Activated CD8-positive, alpha-beta memory T cell treated with anti-CD3 and anti-CD28 coated beads, Interleukin-2, amount 50 U/mL, for 48 hours (primary cell): ENCODE data around the gene DPP6.

Experiments
- DNase-seq: peaks from one replicate; pipeline ENCODE4 v3.0.0-alpha.2; 2020

The DPP6 gene

DNA sequence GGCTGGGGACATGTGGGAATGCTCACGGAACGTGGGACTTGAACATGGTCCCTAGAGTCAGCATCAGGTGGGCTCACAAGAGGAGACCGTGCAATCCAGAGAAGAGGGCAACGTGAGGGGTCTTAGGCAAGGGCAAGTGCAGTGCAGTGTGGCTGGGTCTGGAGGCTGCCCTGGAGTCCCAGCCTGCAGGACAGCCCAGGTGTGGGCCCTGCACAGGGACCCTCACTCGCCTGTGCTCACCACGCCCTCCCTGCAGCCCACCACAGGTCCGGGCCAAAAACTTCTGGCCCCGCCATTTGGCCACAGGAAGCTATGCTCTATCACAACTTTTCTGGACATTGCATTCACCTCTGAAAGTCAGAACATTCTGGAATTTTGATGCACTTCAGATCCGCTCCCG, 817.2 kb downstream of the DPP6 start:
- DNase-seq, result no peak

DNA sequence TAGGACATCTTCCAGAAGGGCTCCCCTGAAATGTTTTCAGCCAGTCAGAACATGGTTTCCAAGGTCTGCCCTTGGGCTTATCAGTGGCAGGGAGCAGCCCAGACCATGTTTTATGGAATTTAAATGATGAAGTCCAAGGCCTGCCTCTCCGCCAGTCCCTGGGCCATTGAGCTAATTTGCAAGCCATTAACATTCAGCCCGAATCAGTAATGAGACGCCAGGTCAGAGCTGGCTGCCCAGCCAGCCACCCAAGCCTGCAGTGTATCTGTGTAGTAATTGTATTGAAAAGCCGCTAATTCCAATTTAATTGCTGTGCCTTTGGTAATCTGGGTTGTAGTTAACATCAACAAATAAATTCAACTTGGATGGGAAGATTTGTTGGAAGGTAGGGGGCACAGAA, 819.3 kb downstream of the DPP6 start:
- DNase-seq, result no peak

- DNase-seq, result no peak
Observed at GRCh38 chr7:154871928-154872750, 819.9 kb downstream of the DPP6 start.

GRCh38 chr7:154872811-154873499, 820.8 kb downstream of the DPP6 start:
- no peak for DNase-seq

DNA sequence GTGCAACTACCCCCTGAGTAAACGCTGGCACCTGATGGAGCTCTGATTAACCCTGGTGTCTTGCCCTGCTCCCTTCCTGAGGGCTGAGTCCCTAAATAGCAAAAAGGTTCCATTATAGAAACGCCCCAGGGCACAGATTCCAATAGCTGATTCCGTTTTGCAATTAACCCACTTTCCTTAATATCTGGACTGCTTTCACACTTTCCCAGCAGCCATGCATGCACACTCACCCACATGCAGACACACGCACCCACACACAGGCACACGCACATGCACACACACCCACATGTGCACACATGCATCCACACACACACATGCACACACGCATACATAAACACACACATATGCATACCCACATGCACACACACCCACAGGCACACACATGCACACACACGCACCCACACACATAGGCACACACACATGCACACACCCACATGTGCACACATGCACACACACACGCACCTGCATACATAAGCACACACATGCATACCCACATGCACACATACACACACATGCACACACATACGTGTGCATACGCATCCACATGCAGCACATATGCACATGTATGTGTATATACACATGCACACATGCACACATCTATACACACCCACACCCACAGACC, 821.4 kb downstream of the DPP6 start:
- no peak for DNase-seq

- no peak for DNase-seq
Observed at GRCh38 chr7:154874409-154875113, 822.4 kb downstream of the DPP6 start.

- no peak for DNase-seq
Observed at GRCh38 chr7:154875297-154875696, 823.1 kb downstream of the DPP6 start.

GRCh38 chr7:154876516-154876915, 824.3 kb downstream of the DPP6 start:
- no peak for DNase-seq

DNA sequence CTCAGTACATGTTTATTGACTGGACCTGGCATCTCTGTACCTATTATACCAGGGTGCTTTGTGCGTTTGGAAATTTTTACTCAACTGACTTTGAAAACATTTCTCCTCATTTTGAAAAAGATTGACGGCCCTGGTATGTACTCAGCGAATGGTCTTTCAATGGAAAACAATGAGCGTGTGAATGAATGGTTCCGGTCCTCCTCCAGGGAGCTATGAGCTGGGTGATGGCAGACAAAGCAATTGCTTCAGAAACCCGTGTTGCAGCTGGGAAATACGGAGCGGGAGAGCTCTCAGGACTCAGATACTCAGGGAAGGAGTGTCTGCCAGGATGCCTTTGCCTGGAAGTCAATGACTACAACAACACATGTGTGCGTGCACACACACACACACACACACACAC, 824.8 kb downstream of the DPP6 start:
- DNase-seq, result no peak

GRCh38 chr7:154879629-154880028, 827.4 kb downstream of the DPP6 start:
- DNase-seq, result no peak

- DNase-seq, result no peak
Observed at GRCh38 chr7:154880513-154880912, 828.3 kb downstream of the DPP6 start.

DNA sequence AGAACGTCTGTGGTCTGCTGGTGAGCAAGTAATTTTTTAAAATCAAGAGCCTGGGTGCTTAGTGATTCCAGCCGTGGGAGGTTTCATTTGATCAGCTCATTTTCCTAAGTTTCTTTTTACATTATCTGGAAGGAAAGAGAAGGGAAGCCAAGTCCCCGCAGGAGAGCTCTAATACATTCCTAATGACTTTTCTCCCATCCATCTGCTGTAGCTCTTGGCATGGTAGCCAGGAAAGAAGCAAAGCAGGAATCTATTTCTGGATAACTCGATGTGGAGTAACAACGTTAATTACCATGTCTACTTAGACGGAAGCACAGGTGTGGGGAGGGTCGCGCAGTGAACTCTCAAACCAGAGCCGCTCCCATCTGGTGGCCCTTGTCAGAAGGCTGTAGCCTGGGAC, 828.8 kb downstream of the DPP6 start:
- DNase-seq, result no peak

DNA sequence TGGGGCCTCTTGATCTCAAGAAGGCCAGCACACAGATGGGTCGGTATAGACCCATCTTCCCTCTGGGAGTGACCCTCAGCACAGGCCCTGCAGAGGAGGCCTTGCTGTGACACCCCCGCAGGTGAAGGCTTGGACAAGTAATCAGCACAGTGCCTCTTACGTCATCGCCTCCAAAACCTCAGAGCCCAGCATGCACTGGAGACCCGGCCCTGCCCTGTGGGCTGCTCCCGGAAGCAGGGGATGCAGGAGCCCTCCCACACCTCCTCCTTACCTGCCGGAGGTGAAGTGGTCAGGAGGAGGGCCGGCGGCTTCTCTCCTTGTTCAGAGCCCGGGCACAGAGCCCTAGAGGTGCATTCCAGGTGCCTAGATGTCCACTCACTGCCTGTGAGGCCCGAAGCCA, 829.3 kb downstream of the DPP6 start:
- no peak for DNase-seq

- no peak for DNase-seq
Observed at GRCh38 chr7:154882931-154883474, 830.8 kb downstream of the DPP6 start.

GRCh38 chr7:154884348-154884920, 832.2 kb downstream of the DPP6 start:
- no peak for DNase-seq

DNA sequence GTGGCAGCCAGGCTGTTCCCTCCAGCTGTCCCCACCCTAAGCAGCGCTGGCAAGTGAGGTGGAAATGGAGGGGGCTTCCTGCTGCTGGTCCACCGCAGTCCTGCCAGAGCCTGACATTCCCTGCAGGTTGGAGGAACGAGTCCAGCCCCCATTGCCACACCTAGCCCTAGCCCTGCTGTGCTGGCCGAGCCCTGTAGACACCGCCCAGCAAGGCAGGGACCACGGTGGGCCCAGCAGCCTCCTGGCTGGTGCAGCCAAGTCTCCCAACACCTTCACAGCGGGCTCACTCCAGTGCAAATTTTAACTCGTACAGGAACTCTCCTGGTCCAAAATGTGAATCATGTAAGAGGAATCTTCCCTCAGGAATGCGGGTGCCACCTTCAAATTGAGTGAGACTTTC, 834.4 kb downstream of the DPP6 start:
- no peak for DNase-seq

- DNase-seq, result no peak
Observed at GRCh38 chr7:154888690-154889089, 836.5 kb downstream of the DPP6 start.

GRCh38 chr7:154892459-154892858, 840.3 kb downstream of the DPP6 start:
- no peak for DNase-seq

DNA sequence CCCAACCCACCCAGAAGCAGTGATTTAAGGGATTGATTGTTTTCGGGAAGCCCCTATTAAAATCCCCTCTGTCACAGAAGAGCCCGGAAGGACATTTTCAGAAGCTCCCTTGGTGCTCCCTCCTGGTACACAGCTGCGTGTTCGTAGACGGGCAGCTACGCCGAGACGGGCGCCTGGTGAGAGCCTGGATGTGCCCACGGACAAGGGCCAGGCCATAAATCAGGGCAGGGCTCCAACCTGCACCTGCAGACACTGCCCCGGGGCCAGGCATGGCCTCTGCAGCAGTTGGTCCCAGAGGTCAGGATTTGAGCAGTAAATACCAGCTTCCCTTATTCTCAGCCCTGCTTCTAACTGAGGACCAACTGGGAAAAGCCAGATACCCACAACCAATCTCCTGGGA, 843.9 kb downstream of the DPP6 start:
- no peak for DNase-seq

GRCh38 chr7:154898973-154899855, 847.0 kb downstream of the DPP6 start:
- no peak for DNase-seq

GRCh38 chr7:154899862-154900261, 847.7 kb downstream of the DPP6 start:
- no peak for DNase-seq

DNA sequence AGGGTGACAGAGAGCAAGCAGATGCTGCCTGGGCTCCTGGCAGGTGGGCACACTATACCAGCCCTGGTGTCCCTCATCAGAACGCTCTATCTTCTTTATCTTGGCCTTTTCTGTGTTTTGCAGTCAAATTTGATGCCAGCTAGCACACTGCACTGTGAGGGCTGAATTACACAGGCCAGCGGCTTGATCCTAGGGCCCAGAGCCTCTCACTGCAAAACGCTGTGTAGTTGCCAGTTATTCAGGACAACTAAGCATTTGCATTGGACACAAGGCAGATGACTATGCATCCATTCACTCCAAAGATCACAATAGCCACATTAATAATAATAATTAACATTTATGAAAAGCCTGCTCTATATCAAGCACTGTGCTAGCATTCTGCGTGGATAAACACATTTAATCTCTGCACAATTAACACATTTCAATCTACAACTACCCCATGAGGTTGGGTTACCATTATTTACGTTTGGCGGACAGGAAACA, 850.4 kb downstream of the DPP6 start:
- no peak for DNase-seq
